AG04449 (cell line): ENCODE measurements around the gene PDCD4.

Experiments used
- CTCF ChIA-PET: fragments of 350-600 bp; formaldehyde crosslinking; extraction: SDS; loops from one replicate; lab custom pipeline; 2021; ENCODE audit warnings: antibody characterized with exemption; lab: Yijun Ruan, JAX
- POLR2A ChIA-PET: fragments of 400-600, 350-600 bp; formaldehyde crosslinking; extraction: SDS; loops from one replicate; lab custom pipeline; 2020; ENCODE audit warnings: antibody characterized with exemption, inconsistent platforms; lab: Yijun Ruan, JAX
- DNase-seq: peaks from one replicate; pipeline ENCODE4 v3.0.0-alpha.2; 2010; ENCODE audit warnings: low read depth, low spot score
- H3K4me3 ChIP-seq: 2 replicates; pipeline ENCODE4 v1.5.1; 2011; ENCODE audit warnings: low read depth, mild to moderate bottlenecking, control low read depth, low read length
- CTCF ChIP-seq: IDR thresholded peaks from one replicate; pipeline ENCODE4 v1.5.1; 2011; ENCODE audit warnings: mild to moderate bottlenecking, moderate library complexity, low read length, control low read depth, inconsistent platforms; ENCODE audit not compliant: insufficient read depth; ENCODE audit errors: missing control alignments

Gene PDCD4

GRCh38 chr10:110880012-110880411 is 8.3 kb downstream of the PDCD4 start:
- H3K4me3 ChIP-seq: no peak overlapping the region
- TF ChIP-seq CTCF: no peak
- POLR2A ChIA-PET: no interaction called here
- DNase-seq: no peak
- CTCF ChIA-PET: interaction anchor here (0.8 to 1.9 kb wide), 4 partner anchors 13 to 280 kb away, joined by 3 to 9 read pairs (median 4); no protein-coding TSS in a partner anchor

GRCh38 chr10:110881247-110881646 is 9.5 kb downstream of the PDCD4 start:
- POLR2A ChIA-PET: no interaction called here

GRCh38 chr10:110881905-110882304 is 10.2 kb downstream of the PDCD4 start:
- no peak for DNase-seq
- CTCF ChIA-PET: interaction anchor here (0.9 to 1.8 kb wide), 6 partner anchors 10 to 273 kb away, joined by 3 to 10 read pairs (median 4); no protein-coding TSS in a partner anchor
- TF ChIP-seq CTCF: no peak
- H3K4me3 ChIP-seq: no peak overlapping the region
- POLR2A ChIA-PET: no interaction called here

More at GRCh38 chr10:110881247-110881646, 9.5 kb downstream of the PDCD4 start:
- no peak for TF ChIP-seq CTCF
- no peak overlapping the region for H3K4me3 ChIP-seq
- no peak for DNase-seq
- CTCF ChIA-PET: interaction anchor here (0.9 to 1.9 kb wide), 5 partner anchors 11 to 272 kb away, joined by 3 to 10 read pairs (median 4); no protein-coding TSS in a partner anchor

GRCh38 chr10:110883924-110884323 is 12.2 kb downstream of the PDCD4 start:
- POLR2A ChIA-PET: no interaction called here
- CTCF ChIA-PET: interaction anchor here (0.7 to 1.7 kb wide), 3 partner anchors 11 to 12 kb away, joined by 3 to 6 read pairs (median 3); no protein-coding TSS in a partner anchor
- DNase-seq: no peak
- H3K4me3 ChIP-seq: no peak overlapping the region
- no peak for TF ChIP-seq CTCF

GRCh38 chr10:110885932-110886674 is 14.4 kb downstream of the PDCD4 start:
- no peak for TF ChIP-seq CTCF
- no peak for DNase-seq
- no peak overlapping the region for H3K4me3 ChIP-seq
- ChIA-PET POLR2A (interaction anchor here (1.3 kb wide), 1 partner anchor 15 kb away, joined by 4 read pairs; the partner anchor contains the start of gene PDCD4), CTCF (interaction anchor here (1.1 to 2.4 kb wide), 4 partner anchors 11 to 140 kb away, joined by 3 to 15 read pairs (median 6); no protein-coding TSS in a partner anchor)

GRCh38 chr10:110887560-110887959 is 15.8 kb downstream of the PDCD4 start:
- POLR2A ChIA-PET: interaction anchor here (1.3 kb wide), 1 partner anchor 16 kb away, joined by 4 read pairs; the partner anchor contains the start of gene PDCD4
- no peak for TF ChIP-seq CTCF
- H3K4me3 ChIP-seq: no peak overlapping the region
- no peak for DNase-seq
- CTCF ChIA-PET: interaction anchor here (0.9 to 2.4 kb wide), 7 partner anchors 10 to 277 kb away, joined by 3 to 15 read pairs (median 4); no protein-coding TSS in a partner anchor
